Kidney (tissue), 14 donors: ENCODE results near the gene SETD4. TPM values are rescaled to one million over a fixed set of nuclear protein-coding genes. Genes with fewer than 3 reads are reported as not detected.

ENCODE experiments used
- DNase-seq, 5 donors: peaks; one replicate each; pipeline ENCODE4 v3.0.0-alpha.2; 2013 to 2020
- FAIRE-seq: peaks from 2 replicates; lab custom pipeline; 2012; peaks lifted over from hg19 to GRCh38; lab: Jason Lieb, UNC
- H3K27ac ChIP-seq, 2 donors: one replicate each; pipeline ENCODE4 v1.7.0; 2013; ENCODE audit warnings: low read depth in 2 of 2, low read length in 2 of 2, inconsistent platforms in 1 of 2
- H3K27me3 ChIP-seq: one replicate; pipeline ENCODE4 v1.7.1; 2013; ENCODE audit warnings: low read length, inconsistent platforms; ENCODE audit not compliant: control insufficient read depth, insufficient read depth
- H3K36me3 ChIP-seq, 3 donors: one replicate each; pipeline versions ENCODE4 v1.7.0 to v1.7.1; 2013; ENCODE audit warnings: low read length in 3 of 3, control low read depth in 1 of 3, inconsistent platforms in 1 of 3; ENCODE audit not compliant: insufficient read depth in 3 of 3, control insufficient read depth in 2 of 3
- H3K4me1 ChIP-seq, 3 donors: one replicate each; pipeline versions ENCODE4 v1.7.0 to v1.7.1; 2013; ENCODE audit warnings: low read length in 3 of 3, inconsistent platforms in 1 of 3, low read depth in 1 of 3; ENCODE audit not compliant: control insufficient read depth in 2 of 3, insufficient read depth in 2 of 3
- H3K4me3 ChIP-seq, 3 donors: one replicate each; pipeline versions ENCODE4 v1.7.0 to v1.8.1; 2013; ENCODE audit warnings: low read length in 3 of 3, control low read depth in 1 of 3, inconsistent platforms in 1 of 3
- H3K9ac ChIP-seq, 3 donors: one replicate each; pipeline versions ENCODE4 v1.7.0 to v1.7.1; 2013; ENCODE audit warnings: low read length in 3 of 3, control low read depth in 1 of 3, inconsistent platforms in 1 of 3
- H3K9me3 ChIP-seq, 3 donors: one replicate each; pipeline versions ENCODE4 v1.7.0 to v1.7.1; 2013; ENCODE audit warnings: low read length in 3 of 3, control low read depth in 1 of 3, inconsistent platforms in 1 of 3; ENCODE audit not compliant: control insufficient read depth in 2 of 3, insufficient read depth in 1 of 3
- intact Hi-C: fragments of 100-400 bp; cut with DNase I; formaldehyde crosslinking; loops from one replicate; pipeline ENCODE4 v1.11.1; 2022
- polyA plus RNA-seq: library from polyadenylated mRNA; stranded (reverse); fragments of 350-450 nt; fragmentation: Illumina TruSeq; extraction: RNeasy Lipid Tissue Mini Kit (QIAGEN cat#74804); gene quantifications from one replicate; pipeline ENCODE4 v1.2.3, GENCODE V29; 2014; ENCODE audit warnings: low read depth, low replicate concordance; ENCODE audit not compliant: insufficient read depth
- total RNA-seq: library from RNA; stranded (reverse); fragmentation: NEBNext Ultra II Directional; extraction: Animal tissue kit (Norgen Biotek cat#: 25700); gene quantifications from one replicate; pipeline ENCODE4 v1.2.1, GENCODE V29; 2021
- TF ChIP-seq, protein P1 (sequence below): IDR thresholded peaks from 3 replicates; pipeline ENCODE4 v1.5.1; 2012; ENCODE audit warnings: mild to moderate bottlenecking, moderate library complexity, borderline replicate concordance; ENCODE audit not compliant: insufficient read depth; ENCODE audit errors: extremely low read depth
- donor health status: control.
- donor health status: control.
- donor health status: control.
- donor health status: control.
- donor health status: control.
- donor health status: DM: yes; HTN: yes; CAD: no.
- donor health status: Normal renal cell carcinoma (clear cell type).

SETD4 gene
- total and polyA plus RNA-seq, 2 donors from 2014 or later, result 14.2 to 22.5 TPM

DNA sequence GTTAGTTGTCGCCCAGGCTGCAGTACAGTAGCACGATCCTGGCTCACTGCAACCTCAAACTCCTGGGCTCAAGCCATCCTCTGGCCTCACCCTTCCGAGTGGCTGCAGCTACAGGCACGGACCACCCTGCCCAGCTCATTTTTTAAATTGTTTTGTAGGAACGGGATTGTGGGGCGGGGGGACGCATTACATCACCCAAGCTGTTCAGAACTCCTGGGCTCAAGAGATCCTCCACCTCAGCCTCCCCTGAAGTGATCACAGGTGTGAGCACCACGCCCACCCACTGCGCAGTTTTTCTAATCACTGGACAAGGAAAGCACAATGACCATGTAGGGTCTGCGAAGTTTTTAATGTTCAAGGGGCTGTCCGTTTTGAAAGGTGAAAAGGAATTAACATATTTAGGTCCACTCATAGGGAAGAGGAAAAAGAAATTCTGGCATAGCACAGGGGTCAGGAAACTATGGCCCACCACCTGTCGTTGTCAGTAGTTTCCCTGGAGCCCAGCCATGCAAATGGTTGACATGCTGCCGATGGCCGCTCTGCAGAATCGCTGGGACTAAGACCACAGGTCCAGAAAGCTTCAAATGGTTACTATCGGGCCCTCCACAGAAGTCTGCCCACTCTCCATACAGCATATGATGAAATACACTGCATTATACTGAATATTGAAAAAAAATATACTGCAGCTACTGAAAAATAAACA lies 26.0 kb downstream of the SETD4 start:
- Histone ChIP-seq H3K9me3 (no peaks in the 10 kb centered on the region), H3K27ac (no peak overlapping the region), H3K4me1 (peaks cover 0 to 13% (median 6%) of the 10 kb centered on the region in 3 donors), H3K27me3 (no peaks in the 10 kb centered on the region), H3K9ac (no peak overlapping the region), H3K4me3 (no peak overlapping the region), H3K36me3 (peaks cover 2 to 13% (median 5%) of the 10 kb centered on the region in 3 donors)
- DNase-seq, result no peak
- no peak for FAIRE-seq
- intact Hi-C loops, result no loop called here
- TF ChIP-seq, protein P1, sequence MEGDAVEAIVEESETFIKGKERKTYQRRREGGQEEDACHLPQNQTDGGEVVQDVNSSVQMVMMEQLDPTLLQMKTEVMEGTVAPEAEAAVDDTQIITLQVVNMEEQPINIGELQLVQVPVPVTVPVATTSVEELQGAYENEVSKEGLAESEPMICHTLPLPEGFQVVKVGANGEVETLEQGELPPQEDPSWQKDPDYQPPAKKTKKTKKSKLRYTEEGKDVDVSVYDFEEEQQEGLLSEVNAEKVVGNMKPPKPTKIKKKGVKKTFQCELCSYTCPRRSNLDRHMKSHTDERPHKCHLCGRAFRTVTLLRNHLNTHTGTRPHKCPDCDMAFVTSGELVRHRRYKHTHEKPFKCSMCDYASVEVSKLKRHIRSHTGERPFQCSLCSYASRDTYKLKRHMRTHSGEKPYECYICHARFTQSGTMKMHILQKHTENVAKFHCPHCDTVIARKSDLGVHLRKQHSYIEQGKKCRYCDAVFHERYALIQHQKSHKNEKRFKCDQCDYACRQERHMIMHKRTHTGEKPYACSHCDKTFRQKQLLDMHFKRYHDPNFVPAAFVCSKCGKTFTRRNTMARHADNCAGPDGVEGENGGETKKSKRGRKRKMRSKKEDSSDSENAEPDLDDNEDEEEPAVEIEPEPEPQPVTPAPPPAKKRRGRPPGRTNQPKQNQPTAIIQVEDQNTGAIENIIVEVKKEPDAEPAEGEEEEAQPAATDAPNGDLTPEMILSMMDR, result no peak

DNA sequence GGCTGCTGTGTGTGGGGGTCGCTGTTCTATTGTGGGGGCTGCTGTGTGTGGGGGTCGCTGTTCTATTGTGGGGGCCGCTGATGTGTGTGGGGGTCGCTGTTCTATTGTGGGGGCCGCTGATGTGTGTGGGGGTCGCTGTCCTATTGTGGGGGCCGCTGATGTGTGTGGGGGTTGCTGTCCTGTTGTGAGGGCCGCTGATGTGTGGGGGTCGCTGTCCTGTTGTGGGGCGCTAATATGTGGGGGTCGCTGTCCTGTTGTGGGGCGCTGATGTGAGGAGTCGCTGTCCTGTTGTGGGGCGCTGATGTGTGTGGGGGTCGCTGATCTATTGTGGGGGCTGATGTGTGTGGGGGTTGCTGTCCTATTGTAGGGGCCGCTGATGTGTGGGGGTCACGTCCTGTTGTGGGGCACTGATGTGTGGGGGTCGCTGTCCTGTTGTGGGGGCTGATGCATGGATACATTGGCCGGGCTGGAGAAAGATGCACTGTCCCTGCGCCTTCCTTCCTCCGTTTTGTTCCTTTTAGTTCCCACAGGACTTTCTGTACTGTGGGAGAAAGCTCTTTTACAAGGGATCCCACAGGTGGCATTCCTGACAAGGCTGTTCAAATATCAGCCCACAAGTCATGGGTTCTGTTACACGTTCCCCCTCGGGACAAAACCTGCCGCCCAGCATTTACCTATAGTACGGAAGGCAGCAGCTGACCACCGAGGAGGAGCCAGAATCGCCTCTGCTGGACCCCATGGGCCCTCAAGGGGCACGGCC lies 27.5 kb downstream of the SETD4 start:
- intact Hi-C loops, result no loop called here
- TF ChIP-seq, protein P1, result no peak
- Histone ChIP-seq H3K27ac (no peak overlapping the region), H3K4me1 (peaks cover 0 to 13% (median 6%) of the 10 kb centered on the region in 3 donors), H3K9me3 (no peaks in the 10 kb centered on the region), H3K36me3 (peaks cover 0 to 13% (median 2%) of the 10 kb centered on the region in 3 donors), H3K9ac (no peak overlapping the region), H3K27me3 (no peaks in the 10 kb centered on the region), H3K4me3 (no peak overlapping the region)
- DNase-seq (no peak), FAIRE-seq (no peak)

DNA sequence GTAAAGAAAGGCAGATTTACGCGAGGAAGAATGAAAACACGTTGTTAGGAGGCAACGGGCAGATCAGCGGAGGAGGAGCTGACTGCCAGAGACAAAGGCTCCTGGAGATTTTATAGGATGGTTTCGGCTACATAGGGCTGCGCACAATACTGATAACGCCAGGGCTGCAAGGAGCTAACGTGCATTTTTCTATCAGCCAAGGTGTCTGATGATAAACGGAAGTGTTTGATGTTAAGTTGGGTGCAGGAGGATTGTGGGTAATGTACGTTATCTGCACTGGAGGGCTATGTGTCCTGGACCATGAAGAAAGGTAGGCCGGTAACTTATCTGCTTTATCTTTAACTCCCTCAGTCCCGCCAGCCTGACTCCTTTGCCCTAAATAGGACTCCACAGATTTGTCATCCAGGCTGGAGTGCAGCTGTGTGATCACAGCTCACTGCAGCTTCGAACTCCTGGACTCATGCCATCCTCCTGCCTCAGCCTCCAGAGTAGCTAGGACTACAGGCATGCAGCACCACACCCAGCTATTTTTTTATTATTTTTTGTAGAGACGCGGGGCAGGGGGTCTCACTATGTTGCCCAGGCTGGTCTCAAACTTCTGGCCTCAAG lies 29.6 kb downstream of the SETD4 start:
- Histone ChIP-seq H3K27ac (no peak overlapping the region), H3K9ac (no peak overlapping the region), H3K4me1 (peaks cover 0 to 13% (median 5%) of the 10 kb centered on the region in 3 donors), H3K4me3 (no peak overlapping the region), H3K9me3 (no peaks in the 10 kb centered on the region), H3K36me3 (peaks cover 0 to 13% (median 0%) of the 10 kb centered on the region in 3 donors), H3K27me3 (no peaks in the 10 kb centered on the region)
- intact Hi-C loops, result no loop called here
- FAIRE-seq (no peak), DNase-seq (peak in 1 of 5 donors; percentile 25)
- TF ChIP-seq, protein P1, result no peak
